ENCODE results near the gene CNNM1. TPM values are rescaled to one million over a fixed set of nuclear protein-coding genes. Genes with fewer than 3 reads are reported as not detected.

Gene CNNM1
- total RNA-seq, 1 experiment from 2014 or later = not detected

- Histone ChIP-seq H3K79me2 (ENCODE audit: insufficient read depth, low read length) (peaks cover 75% of the 10 kb centered on the region), H3K36me3 (ENCODE audit: control insufficient read depth in 1 of 2, insufficient read depth in 2 of 2, low read length in 2 of 2) (peaks cover 8 to 24% of the 10 kb centered on the region in 2 experiments), H3K4me1 (ENCODE audit: control insufficient read depth in 1 of 2, insufficient read depth in 2 of 2, low read length in 2 of 2) (peaks cover 2 to 5% of the 10 kb centered on the region in 2 experiments; a peak in 3 of 4 replicates), H3K4me3 (replicated peaks in 1 of 2; ENCODE audit: low read depth in 1 of 2, low read length in 2 of 2) (no peak overlapping the region), H3K9me3 (ENCODE audit: control insufficient read depth in 1 of 2, insufficient read depth in 1 of 2, low read depth in 1 of 2, low read length in 2 of 2) (no peaks in the 10 kb centered on the region), H2AFZ (ENCODE audit: low read depth, low read length, poor library complexity, severe bottlenecking) (no peak overlapping the region), H3K4me2 (ENCODE audit: low read length) (no peak overlapping the region), H3K9ac (ENCODE audit: low read length) (no peak overlapping the region), H4K20me1 (ENCODE audit: insufficient read depth) (no peaks in the 10 kb centered on the region), H3K27me3 (ENCODE audit: insufficient read depth, low read length) (no peaks in the 10 kb centered on the region), H3K9me2 (ENCODE audit: insufficient read depth) (no peaks in the 10 kb centered on the region), H3K27ac (ENCODE audit: low read depth, low read length) (no peak overlapping the region)
- ATAC-seq (no peak), DNase-seq (ENCODE audit: low read depth, low spot score) (no peak)
- TF ChIP-seq POLR2A (IDR thresholded peaks at IDR 0.05; ENCODE audit: borderline replicate concordance, extremely low read depth, insufficient read depth, insufficient read length) = no peak
- no peak for TF ChIP-seq SIN3A (IDR thresholded peaks at IDR 0.05; ENCODE audit: low read depth)
- TF ChIP-seq ATF3 (IDR thresholded peaks at IDR 0.05) = no peak
- TF ChIP-seq EGR1 (IDR thresholded peaks at IDR 0.05; ENCODE audit: low read depth) = no peak
- TF ChIP-seq ZNF274 (IDR thresholded peaks at IDR 0.05; ENCODE audit: low read depth, low read length) = no peak
- TF ChIP-seq CTCF (IDR thresholded peaks at IDR 0.05 in 2 of 3, conservative IDR thresholded peaks at IDR 0.05 in 1 of 3; ENCODE audit: borderline replicate concordance in 1 of 3, insufficient read depth in 1 of 3, low read depth in 2 of 3, low read length in 2 of 3) = no peak
- no peak for TF ChIP-seq ZFX (IDR thresholded peaks at IDR 0.05)
- no peak for TF ChIP-seq TCF7L2 (IDR thresholded peaks at IDR 0.05; ENCODE audit: borderline replicate concordance, extremely low read depth, insufficient read depth, insufficient read length)
- no peak for TF ChIP-seq RAD21 (IDR thresholded peaks at IDR 0.05; ENCODE audit: low read depth)
- no peak for TF ChIP-seq EZH2 (IDR thresholded peaks at IDR 0.05)
- TF ChIP-seq JUND (IDR thresholded peaks at IDR 0.05) = no peak
- TF ChIP-seq EZH2phosphoT487 (IDR thresholded peaks at IDR 0.05; ENCODE audit: borderline replicate concordance) = no peak
- no peak for TF ChIP-seq REST (IDR thresholded peaks at IDR 0.05; ENCODE audit: low read depth)
- no peak for TF ChIP-seq POLR2AphosphoS5 (IDR thresholded peaks at IDR 0.05; ENCODE audit: low read depth, low read length)
- no peak for TF ChIP-seq SRF (IDR thresholded peaks at IDR 0.05; ENCODE audit: low read depth)
- no peak for TF ChIP-seq SP1 (IDR thresholded peaks at IDR 0.05; ENCODE audit: low read depth)
- TF ChIP-seq CEBPB (IDR thresholded peaks at IDR 0.05; ENCODE audit: low read depth) = no peak
- intact Hi-C loops (cut with micrococcal nuclease) = no loop called here
- RAD21 ChIA-PET (ENCODE audit: low non-redundant PET in 1 of 2, low total read pairs in 2 of 2, uncharacterized antibody in 2 of 2, unreplicated experiment in 2 of 2) = no interaction called here
- CTCF ChIA-PET = interaction anchor here (4.1 kb wide), 1 partner anchor 11 kb away, joined by 12 read pairs; no protein-coding TSS in a partner anchor
- POLR2A ChIA-PET = no interaction called here
- no TSS peak for BruUV-seq (replicated peaks)
Measured at GRCh38 chr10:99424656-99425055, 95.5 kb downstream of the CNNM1 start.
